Parathyroid adenoma (tissue), 2 donors: ENCODE data around the gene POC1A.

Source experiments
- H2AFZ ChIP-seq: fragments of 300-600 bp; sonication (generic); one replicate; pipeline ENCODE4 v1.7.0; 2017; ENCODE audit warnings: antibody characterized with exemption, mild to moderate bottlenecking
- H3K27ac ChIP-seq: fragments of 300-600 bp; sonication (generic); one replicate; pipeline ENCODE4 v1.7.0; 2017
- H3K27me3 ChIP-seq: fragments of 300-600 bp; sonication (generic); one replicate; pipeline ENCODE4 v1.7.0; 2017; ENCODE audit warnings: low read length; ENCODE audit not compliant: control insufficient read depth, insufficient read depth
- H3K36me3 ChIP-seq: fragments of 300-600 bp; sonication (generic); one replicate; pipeline ENCODE4 v1.7.0; 2017; ENCODE audit warnings: low read length; ENCODE audit not compliant: control insufficient read depth, insufficient read depth
- H3K4me1 ChIP-seq: fragments of 300-600 bp; sonication (generic); one replicate; pipeline ENCODE4 v1.7.0; 2017; ENCODE audit warnings: control low read depth
- H3K4me2 ChIP-seq: fragments of 300-600 bp; sonication (generic); one replicate; pipeline ENCODE4 v1.7.0; 2017; ENCODE audit warnings: low read length
- H3K4me3 ChIP-seq: fragments of 300-600 bp; sonication (generic); one replicate; pipeline ENCODE4 v1.7.0; 2017; ENCODE audit warnings: low read depth, low read length
- H3K79me2 ChIP-seq: fragments of 300-600 bp; sonication (generic); one replicate; pipeline ENCODE4 v1.7.0; 2017; ENCODE audit warnings: control low read depth
- H3K9ac ChIP-seq: fragments of 300-600 bp; sonication (generic); one replicate; pipeline ENCODE4 v1.7.0; 2017; ENCODE audit warnings: mild to moderate bottlenecking
- H3K9me3 ChIP-seq: fragments of 300-600 bp; sonication (generic); one replicate; pipeline ENCODE4 v1.7.0; 2017; ENCODE audit warnings: low read length; ENCODE audit not compliant: control insufficient read depth
- CTCF ChIP-seq: fragments of 300-600 bp; sonication (generic); IDR thresholded peaks from one replicate; pipeline ENCODE4 v1.7.0; 2017; ENCODE audit warnings: antibody characterized with exemption, mild to moderate bottlenecking
- donor health status: primary hyperparathyroidism.

Gene POC1A

GRCh38 chr3:52175416-52176179 lies 21.4 kb upstream of the POC1A start:
- Histone ChIP-seq H3K4me1 (no peaks in the 10 kb centered on the region), H3K9me3 (no peaks in the 10 kb centered on the region), H3K4me3 (no peak overlapping the region), H2AFZ (no peak overlapping the region), H3K4me2 (no peak overlapping the region), H3K27me3 (no peaks in the 10 kb centered on the region), H3K27ac (no peak overlapping the region), H3K36me3 (no peaks in the 10 kb centered on the region), H3K79me2 (no peaks in the 10 kb centered on the region), H3K9ac (no peak overlapping the region)
- no peak for TF ChIP-seq CTCF

GRCh38 chr3:52174896-52175295 lies 20.7 kb upstream of the POC1A start:
- H3K79me2 ChIP-seq = no peaks in the 10 kb centered on the region
- no peaks in the 10 kb centered on the region for H3K27me3 ChIP-seq
- H3K4me3 ChIP-seq = no peak overlapping the region
- no peak overlapping the region for H3K27ac ChIP-seq
- H3K9me3 ChIP-seq = no peaks in the 10 kb centered on the region
- no peak overlapping the region for H2AFZ ChIP-seq
- no peaks in the 10 kb centered on the region for H3K36me3 ChIP-seq
- TF ChIP-seq CTCF = no peak
- no peak overlapping the region for H3K9ac ChIP-seq
- H3K4me2 ChIP-seq = no peak overlapping the region
- no peaks in the 10 kb centered on the region for H3K4me1 ChIP-seq

- no peak for TF ChIP-seq CTCF
- Histone ChIP-seq H3K36me3 (no peaks in the 10 kb centered on the region), H3K4me3 (no peak overlapping the region), H3K27me3 (no peaks in the 10 kb centered on the region), H3K79me2 (no peaks in the 10 kb centered on the region), H3K4me2 (no peak overlapping the region), H3K9ac (no peak overlapping the region), H3K9me3 (no peaks in the 10 kb centered on the region), H2AFZ (no peak overlapping the region), H3K27ac (no peak overlapping the region), H3K4me1 (no peaks in the 10 kb centered on the region)
Measured at GRCh38 chr3:52173101-52173500, 18.9 kb upstream of the POC1A start.

- Histone ChIP-seq H3K36me3 (no peaks in the 10 kb centered on the region), H3K27ac (no peak overlapping the region), H2AFZ (no peak overlapping the region), H3K4me1 (no peaks in the 10 kb centered on the region), H3K9me3 (no peaks in the 10 kb centered on the region), H3K79me2 (no peaks in the 10 kb centered on the region), H3K4me2 (no peak overlapping the region), H3K27me3 (no peaks in the 10 kb centered on the region), H3K9ac (no peak overlapping the region), H3K4me3 (no peak overlapping the region)
- TF ChIP-seq CTCF = no peak
Measured at GRCh38 chr3:52172262-52172757, 18.1 kb upstream of the POC1A start.
